ENCODE data around the gene CUX1.
"Not testable (repeated sequence)": the region's sequence is repeated elsewhere in the genome, so short reads cannot be mapped to it uniquely, and the experiment has no call there.

The CUX1 gene

DNA sequence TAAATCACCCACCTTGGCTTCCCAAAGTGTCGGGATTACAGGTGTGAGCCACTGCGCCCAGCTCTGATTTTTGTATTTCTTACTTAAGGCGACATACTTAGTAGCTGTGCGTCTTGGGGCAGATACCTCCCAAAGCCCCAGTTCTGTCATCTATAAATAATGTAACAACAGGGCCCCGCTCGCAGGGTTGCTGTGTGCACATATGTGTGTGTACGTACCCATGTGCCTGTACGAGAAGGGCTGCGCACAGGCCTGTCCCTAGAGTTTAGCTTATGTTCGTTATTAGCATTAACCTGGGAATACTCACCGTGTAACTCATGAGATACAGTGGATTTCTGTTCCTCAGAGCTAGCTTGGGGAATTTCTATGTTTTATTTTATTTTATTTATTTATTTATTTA lies 103.6 kb downstream of the CUX1 start:
- no peak for DNase-seq

DNA sequence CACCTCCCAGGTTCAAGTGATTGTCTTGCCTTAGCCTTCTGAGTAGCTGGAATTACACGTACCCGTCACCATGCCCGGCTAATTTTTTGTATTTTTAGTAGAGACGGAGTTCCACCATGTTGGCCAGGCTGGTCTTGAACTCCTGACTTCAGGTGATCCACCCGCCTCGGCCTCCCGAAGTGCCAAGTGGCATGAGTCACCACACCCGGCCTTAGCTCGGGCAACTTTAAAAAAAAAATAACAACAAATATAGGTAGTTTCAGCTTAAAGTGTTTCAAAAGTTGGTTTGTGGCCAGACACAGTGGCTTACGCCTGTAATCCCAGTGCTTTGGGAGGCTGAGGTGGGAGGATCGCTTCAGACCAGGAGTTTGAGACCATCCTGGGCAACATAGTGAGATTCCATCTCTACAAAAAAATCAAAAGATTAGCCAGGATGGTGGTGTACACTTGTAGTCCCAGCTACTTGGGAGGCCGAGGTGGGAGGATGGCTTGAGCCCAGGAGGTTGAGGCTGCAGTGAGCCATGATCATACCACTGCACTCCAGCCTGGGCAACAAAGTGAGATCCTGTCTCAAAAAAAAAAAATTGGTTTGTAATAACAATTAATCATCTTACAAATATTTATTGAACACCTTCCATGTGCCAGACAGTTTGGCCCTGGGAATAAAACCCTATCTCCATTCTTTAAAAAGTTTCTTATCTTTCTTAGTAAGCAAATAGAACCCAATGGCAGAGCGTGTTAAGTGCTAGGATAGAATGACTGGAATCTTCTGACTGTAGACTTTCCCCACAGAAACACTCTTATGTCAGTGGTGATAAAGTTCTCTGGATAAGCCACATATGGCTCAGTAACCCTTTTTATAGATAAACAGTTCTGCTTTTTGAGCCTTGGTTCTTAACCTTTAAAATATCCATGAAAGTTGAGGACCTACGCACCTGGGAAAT lies 104.4 kb downstream of the CUX1 start:
- not testable (repeated sequence) for DNase-seq

DNA sequence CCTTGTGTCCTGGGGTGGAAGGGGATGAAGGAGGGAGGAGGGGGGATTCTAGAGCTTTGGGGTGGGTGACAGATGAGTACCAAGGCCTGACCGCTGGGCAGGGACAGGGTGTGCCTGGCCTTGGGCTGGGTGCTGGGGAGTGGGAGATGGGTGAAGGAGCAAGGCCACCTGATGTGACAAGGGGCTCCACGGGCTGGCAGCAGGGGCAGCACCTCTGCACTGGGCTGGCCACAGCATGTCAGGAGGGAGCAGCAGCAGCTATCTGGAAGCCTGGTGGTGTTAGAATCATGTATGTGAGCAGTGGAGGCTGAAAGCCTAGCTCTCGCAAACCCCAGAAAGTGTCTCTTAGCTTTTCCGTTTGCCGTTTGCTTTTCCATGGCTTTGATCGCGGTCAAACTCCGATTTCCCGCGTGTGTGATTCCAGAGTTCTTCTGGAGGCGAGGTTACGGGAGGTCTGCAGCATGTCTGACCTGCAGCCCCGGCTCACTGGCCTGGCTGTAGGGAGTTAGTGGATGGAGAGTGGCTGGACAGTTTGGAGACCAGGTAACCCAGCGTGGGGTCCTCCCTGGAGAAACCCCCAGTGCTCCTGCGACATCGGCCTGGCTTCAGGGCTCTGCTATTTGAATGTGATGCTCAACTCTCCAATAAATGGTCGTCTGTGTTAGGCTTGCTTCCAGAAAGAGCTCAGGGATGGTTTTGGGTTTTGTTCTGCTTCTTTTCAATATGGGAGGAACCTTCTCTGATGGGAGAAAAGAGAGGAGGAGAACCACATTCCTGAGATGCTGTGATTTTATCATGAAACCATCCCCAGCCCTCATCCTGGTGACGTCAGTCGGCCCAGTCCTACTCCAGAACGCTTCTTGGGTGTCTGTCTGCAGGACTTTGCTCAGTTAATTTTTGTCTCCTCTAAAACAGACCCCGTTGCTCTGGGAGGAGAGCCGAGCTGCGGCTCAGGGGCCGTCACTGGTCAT lies 105.5 kb downstream of the CUX1 start:
- DNase-seq = no peak

DNA sequence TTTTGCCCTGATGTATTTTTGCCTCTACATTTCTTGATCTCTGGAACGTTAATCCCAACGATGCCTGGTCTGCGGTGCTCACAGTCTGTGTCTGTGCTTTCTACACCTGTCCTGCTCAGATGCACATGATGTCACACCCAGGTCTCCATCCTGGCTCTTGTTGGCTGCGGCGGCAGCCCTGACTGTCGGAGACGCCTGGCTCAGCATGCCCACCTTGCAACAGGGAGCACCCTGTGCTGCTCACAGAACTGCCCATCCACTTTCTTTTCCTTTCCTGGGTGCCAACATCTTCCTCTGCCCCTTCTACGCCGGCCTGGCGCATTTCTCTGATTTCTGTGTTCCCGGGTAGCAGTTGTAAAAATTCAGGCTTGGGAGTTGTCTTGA lies 106.2 kb downstream of the CUX1 start:
- no peak for DNase-seq

DNA sequence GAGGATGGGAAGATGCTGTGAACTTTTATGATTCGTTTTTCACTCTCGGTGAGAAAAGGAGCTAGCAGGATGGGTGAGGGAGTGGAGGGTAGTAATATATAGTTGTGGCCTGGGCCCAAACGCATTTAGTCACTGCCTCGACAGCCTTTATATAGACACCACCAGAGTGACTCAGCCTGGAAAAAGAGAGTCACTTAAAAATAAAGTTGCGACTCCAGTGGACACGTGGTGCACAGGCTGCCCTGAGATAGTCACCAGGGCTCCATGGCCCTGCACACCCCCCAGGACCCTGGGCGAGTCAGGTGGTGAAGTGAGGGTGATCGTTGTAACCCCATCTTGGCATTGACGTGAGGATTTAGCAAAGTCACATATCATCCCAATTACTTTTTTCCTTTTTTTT lies 106.7 kb downstream of the CUX1 start:
- DNase-seq = no peak

DNA sequence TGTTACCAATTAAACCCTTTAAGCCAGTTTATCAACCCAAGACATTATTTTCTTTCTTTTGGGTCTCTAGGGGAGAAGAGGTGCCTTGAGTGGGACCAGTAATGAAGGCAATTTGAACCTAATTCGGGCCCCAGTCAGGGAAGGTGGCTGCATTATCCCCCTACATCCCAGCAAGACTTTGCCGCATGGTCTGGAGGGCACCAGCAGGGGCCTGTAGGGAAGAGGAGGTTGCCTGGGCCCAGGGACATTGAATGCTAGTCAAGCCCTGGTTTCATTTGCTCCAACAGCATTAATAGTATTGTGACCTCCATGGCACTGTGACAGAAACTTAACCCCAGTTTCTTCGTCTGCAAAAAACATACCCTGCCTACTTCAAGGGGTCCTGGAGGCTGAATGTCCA lies 108.8 kb downstream of the CUX1 start:
- no peak for DNase-seq

DNA sequence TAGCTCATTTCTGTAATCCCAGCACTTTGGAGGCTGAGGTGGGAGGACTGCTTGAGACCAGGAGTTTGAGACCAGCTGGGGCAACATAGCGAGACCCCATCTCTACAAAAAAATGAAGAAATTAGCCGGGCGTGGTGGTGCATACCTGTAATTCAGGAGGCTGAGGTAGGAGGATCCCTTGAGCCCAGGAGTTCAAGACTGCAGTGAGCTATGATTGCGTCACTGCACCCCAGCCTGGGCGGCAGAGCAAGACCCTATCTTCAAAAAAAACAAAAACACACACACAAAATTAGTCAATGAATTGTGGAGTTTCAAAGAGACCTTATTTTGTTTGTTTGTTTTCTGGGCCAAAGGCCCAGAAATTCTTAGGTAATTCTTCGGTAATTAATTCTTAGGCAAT lies 110.0 kb downstream of the CUX1 start:
- DNase-seq = no peak

DNA sequence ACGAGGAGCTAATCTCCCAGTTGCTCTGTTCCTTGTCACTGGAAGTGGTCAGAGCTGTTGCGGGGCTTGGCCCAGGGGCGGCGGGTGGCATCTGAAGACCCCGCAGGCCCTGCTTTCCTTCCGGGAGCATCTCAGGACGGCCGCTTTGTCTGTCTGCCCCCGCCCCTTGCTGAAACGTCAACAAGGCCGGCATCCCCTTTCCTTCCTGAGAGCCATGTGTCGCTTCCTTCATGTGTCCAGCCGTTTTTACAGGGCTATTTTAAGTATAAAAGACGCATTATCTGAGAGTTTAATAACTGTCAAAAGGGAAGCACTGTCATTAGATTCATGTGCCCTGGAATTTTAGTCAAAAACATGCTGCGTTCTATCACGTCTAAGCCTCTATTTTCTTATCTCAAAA lies 110.4 kb downstream of the CUX1 start:
- no peak for DNase-seq

DNA sequence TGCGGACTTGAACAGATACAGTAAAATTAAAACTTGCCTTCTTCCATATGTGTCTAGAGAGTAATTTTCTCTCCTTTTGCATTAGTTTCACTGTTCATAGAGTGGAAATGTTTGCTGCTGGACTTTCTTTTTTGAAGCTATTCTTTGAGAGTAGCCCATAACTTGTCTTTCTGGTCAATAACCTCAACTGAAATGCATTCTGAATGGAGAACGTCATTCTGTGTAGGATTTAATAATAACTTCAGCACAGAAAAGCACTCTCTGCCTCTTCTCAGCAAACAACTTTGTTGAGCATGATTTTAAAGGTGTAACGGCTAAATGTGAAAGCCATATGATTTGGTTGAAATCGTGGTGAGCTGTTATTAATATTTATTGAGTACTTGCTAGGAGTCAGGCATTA lies 111.8 kb downstream of the CUX1 start:
- DNase-seq = no peak

DNA sequence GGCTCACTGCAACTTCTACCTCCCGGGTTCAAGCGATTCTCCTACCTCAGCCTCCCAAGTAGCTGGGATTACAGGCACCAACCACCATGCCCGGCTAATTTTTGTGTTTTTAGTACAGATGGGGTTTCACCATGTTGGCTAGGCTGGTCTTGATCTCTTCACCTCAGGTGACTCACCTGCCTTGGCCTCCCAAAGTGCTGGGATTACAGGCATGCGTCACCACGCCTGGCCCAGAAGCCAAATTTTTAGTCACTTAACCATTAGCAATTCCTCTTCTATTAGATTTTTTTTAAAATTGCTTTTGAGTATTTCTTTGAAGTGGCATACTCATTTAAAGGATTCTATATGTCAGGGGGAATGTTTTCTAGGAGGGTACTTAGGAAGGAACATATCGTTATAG lies 112.5 kb downstream of the CUX1 start:
- DNase-seq = not testable (repeated sequence)

DNA sequence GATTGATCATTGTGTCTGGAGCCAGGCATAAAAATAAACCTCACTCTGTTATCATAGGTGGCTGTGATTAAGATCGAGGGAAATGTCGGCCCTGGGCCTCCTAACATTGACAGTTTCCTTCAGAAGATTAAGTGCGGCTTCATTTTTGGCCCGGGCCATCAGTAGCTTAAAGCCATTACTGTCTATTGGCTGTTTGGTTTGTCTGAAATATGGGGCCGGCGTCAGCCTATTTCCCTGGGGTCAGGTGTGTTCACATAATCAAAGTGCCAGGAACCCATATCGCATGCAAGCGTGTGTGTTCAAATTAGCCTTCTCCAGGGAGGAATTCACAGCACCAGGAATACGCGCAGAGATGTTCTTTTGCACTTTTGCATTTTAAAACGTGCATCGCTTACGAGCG lies 114.7 kb downstream of the CUX1 start:
- DNase-seq = no peak

DNA sequence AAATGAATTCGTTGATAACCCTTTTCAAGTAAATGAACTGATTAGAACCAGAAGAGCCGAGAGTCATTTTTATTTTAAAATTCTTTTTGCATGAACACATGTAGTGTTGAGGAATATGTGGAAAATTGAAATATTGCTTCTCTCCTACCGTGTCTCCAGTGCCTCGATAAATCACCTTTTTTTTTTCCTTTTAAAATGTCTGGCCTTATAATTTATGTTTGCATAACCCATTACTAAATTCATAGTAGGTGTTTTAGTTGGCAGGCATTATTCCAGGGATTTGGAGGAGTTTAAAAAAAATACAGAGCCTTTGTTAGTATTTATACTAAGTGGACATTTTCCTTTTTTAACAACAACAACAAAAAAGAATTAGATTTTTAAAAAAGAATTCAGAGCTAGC lies 115.6 kb downstream of the CUX1 start:
- no peak for DNase-seq

DNA sequence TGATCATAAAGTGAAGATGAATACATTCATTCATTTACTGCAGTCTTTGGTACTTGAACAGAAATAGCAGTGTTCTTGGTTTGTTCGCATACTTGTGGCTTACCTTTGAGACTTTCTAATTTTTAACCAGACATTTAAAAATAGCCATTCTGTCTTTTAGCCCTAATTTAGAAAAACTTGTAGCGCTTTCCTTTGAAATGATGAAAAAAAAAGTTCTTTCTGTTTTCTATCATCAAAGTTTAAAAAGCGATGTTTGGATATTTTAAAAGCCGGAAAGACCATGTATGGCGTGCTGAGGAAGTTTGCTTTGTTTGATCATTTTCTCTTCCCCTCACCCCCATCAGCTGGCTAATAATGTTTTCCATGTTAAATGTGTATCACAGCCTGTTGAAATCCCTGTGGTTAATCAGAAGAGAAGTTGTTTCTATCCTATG lies 116.3 kb downstream of the CUX1 start:
- DNase-seq = no peak

DNA sequence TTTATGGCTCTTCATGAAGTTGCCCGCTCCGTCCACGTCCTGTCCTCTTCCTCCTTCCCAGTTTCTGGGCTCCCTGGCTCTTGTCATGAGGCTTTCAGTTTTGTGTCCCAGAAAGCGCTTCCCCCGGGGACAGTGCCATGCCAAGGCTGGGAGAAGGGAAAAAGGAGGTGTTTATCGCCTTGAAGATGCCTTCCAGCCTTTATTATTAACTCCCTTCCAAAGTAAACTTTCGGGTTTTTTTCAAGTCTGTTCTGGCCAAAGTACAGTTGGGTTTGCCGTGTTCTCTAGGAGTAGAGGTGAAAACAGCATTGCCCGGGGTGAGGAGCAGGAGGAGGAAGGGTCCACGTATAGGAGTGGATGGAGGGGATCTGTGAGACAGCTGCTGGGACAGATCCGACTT lies 117.2 kb downstream of the CUX1 start:
- DNase-seq = no peak

DNA sequence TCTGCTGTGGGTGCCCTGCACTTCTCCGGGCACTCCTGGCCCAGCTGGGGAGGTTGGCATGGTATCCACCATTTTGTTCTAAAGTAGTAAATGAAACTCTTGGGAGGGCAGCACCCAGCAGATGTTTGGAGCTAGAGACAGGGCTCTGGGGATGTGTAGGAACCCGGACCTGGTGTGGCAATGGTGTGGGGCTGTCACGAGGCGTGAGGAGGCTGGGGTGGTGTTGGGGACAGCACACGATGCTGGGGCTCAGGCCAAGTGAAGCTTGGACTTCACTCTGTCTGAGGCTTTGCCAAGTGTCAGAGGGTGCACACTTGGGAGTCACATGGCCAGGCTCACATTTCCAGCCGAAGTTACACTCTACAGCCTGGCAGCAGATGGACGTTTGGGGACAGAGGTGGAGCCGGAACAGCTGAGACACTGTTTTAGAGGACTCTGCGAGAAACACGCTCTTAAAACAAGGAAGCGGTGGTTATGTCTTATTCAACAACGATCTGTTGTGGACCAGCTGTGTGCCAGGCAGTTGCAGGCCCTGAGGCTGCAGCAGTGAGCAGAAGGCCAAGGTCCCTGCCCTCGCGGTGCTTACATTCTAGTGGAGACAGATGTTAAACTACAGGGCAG lies 118.2 kb downstream of the CUX1 start:
- DNase-seq = no peak

DNA sequence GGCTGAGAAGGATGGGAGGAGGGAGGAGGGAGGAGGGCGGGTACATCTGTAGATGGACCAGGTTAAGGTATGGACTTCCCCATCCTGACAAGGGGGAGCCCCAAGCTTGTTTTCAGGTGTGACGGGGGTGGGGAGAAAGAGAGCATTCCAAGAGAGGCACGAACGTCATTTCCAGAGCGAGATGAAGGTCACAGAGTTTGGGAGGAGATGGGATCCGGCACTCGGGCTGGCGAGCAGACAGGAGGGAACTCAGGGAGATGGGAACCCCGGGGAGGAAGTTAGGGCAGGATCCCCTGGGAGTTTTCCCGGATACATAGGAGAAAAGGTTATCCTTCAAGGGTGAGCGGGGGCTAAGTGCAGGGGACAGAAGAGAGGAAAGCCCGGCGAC lies 118.8 kb downstream of the CUX1 start:
- DNase-seq = no peak

DNA sequence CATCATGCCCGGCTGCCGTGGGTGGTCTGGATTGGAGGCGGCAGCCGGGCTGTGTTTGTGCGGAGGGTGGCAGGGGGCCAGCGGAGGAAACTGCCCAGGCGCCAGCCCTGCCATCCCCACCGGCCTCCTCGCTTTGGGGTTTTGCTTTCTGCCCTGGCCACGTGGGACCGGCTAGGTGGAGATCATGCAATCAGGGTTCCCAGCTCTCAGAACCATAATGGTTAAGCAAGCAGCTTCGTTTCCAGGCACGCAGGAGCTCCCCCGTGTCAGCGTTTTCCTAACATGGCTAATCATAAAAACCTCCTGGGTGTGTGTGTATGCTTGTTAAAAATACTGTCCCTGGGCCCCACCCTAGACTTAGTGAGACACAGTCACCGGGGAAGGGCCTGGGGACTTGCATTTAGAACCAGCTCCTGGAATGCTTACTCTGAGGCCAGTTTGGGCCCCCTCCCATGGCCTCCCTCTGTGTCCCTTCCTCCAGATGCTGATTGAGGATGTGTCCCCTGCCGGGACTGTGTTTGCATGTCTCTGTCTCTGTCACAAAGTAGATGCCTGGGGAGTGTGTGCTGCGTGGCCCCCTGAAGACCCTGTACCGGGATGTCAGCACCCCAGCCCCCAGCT lies 119.3 kb downstream of the CUX1 start:
- no peak for DNase-seq

DNA sequence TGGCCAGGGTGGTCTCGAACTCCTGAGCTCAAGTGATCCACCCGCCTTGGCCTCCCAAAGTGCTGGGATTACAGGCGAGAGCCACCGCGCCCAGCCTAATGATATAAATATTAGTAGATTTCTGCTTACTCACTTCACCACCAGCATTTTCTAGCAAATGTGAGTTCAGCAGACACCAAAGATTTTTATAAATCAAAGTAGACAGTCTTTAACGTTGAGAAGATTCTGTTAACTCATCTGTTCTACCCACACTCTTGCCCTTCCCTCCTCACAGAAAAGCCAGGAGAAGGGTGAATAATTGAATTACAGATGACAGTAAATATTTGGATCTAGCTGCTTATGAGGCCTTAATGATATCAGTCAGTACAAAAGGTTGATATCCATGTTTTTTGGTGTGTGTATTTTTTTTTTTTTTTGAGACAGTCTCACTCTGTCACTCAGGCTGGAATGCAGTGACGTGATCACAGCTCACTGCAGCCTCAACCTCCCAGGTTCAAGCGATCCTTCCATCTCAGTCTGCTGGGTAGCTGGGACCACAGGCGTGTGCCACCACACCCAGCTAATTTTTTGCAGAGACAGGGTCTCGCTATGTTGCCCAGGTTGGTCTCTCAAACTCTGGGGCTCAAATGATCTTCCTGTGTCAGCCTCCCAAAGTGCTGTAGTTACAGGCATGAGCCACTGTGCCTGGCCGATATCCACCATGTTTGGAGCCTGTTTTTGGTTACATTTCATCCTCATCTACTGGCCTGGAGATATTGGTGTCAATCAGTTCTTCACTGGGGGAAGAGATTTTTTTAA lies 120.5 kb downstream of the CUX1 start:
- no peak for DNase-seq

DNA sequence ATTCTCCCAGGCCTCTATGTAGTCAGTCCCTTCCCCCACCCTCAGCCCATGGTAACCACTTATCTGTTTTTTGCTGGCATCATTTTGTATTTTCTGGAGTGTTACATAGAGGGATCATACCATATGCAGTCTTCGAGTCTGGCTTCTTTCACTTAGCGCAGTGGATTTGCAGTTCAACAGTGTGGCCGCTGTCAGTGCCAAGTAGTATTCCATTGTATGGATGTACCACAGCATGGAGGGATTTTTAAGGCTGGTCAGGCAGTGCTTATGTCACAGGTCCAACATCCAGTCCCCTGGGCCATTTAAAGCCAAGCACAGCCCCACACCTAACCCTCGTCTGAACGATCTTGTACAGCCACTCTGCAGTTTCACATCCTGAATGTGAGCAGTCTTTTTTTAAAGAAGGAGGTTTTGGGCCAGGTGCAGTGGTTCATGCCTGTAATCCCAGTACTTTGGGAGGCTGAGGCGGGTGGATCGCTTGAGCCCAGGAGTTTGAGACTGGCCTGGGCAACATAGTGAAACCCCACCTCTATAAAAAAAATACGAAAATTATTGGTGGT lies 121.8 kb downstream of the CUX1 start:
- DNase-seq = no peak

DNA sequence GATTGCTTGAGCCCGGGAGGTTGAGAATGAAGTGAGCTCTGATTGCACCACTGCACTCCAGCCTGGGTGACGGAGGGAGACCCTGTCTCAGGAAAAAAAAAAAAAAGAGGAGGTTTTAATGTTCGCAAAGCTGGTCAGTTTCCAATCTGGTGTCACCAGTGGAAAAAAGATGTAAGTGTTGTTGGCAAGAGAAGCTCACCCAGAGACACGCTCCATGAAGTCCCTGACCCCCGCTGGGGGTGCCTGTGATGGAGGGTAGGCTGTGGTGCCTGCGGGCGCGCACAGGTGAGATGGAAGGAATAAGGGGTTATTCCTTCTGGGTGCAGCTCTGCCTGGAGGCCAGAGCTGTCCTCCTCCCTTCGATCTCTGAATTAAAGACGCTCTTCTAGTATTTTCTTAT lies 122.7 kb downstream of the CUX1 start:
- DNase-seq = no peak

DNA sequence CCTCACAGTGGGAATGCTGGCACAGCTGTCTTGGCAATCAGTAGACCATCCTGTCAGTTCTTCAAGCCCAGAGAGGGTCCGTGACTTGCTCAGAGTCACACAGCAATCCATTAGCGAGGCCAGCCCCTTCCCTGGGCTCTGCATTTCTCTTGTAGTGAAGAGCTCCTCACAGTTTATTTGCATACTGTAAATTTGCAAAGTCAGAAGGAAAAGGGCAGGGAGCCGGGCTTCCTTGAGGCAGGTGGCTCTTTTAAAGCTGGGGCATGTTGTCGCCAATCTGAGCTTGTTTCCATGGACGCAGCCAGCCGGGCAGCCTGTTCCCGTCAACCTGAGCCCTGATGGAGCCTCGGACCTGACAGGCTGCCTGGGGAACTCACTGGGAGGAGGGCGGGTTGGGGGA lies 123.4 kb downstream of the CUX1 start:
- no peak for DNase-seq
